Nephron (organoid): ENCODE results near the gene PCP4L1.

Experiments
- H3K27ac Mint-ChIP-seq, 3 experiments: 2 replicates each; pipeline ENCODE4 v1.8.0; 2020; ENCODE audit warnings: mixed read lengths in 3 of 3, mild to moderate bottlenecking in 2 of 3, moderate library complexity in 1 of 3
- H3K27me3 Mint-ChIP-seq: 2 replicates; pipeline ENCODE4 v1.8.0; 2021; ENCODE audit warnings: low read depth, mild to moderate bottlenecking, moderate library complexity, mixed read lengths
- H3K36me3 Mint-ChIP-seq: 2 replicates; pipeline ENCODE4 v1.8.0; 2020; ENCODE audit warnings: low read depth, mixed read lengths
- H3K4me1 Mint-ChIP-seq: 2 replicates; pipeline ENCODE4 v1.8.0; 2020; ENCODE audit warnings: mixed read lengths
- H3K4me3 Mint-ChIP-seq, 3 experiments: 2 replicates each; pipeline ENCODE4 v1.8.0; 2020; ENCODE audit warnings: mild to moderate bottlenecking in 3 of 3, mixed read lengths in 3 of 3, moderate library complexity in 2 of 3
- H3K9me3 Mint-ChIP-seq: 2 replicates; pipeline ENCODE4 v1.8.0; 2020; ENCODE audit warnings: mixed read lengths
- TF ChIP-seq, protein P1 (sequence below), 3 experiments: fragments of 200-600 bp; sonication (generic); IDR thresholded peaks; one replicate each; pipeline ENCODE4 v1.5.0; 2021; ENCODE audit warnings: antibody characterized with exemption in 3 of 3; ENCODE audit not compliant: unreplicated experiment in 3 of 3

Gene PCP4L1

DNA sequence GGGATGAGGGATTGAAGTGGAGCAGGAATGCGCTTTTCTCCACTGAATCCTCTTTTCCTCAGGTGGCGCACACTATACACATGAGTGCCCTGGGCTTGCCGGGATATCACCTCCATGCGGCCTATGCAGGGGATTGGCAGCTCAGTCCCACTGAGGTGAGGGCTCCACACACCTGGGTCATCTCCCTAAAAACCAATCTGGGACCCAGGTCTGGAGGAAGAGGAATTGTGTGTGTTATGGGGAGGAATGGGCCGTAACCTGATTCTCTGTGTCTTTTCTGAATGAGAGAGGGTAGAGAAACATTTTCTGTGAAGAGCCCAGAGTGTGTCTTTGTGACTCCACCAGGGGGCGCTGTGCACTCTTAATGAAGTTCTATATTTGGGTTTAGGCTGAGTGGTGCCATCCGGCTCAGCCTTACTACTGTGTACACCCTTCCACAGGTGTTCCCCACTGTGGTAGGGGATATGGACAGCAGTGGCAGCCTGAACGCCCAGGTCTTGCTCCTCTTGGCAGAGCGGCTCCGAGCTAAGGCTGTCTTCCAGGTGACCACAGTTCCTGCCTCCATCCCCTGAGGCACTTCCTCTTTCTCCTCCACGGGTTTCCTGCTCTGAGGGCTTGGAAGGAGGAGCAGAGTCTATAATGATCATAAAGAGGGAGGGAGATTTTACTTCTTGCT is 31.2 kb upstream of the PCP4L1 start:
- Mint-ChIP-seq H3K4me3 (peak overlapping the region; percentile 94 to 100 (median 96)), H3K27ac (peak overlapping the region; percentile 8 to 55 (median 23)), H3K36me3 (peaks cover 10% of the 10 kb centered on the region), H3K27me3 (peaks cover 4% of the 10 kb centered on the region), H3K4me1 (peaks cover 24% of the 10 kb centered on the region), H3K9me3 (no peaks in the 10 kb centered on the region)
- TF ChIP-seq, protein P1, sequence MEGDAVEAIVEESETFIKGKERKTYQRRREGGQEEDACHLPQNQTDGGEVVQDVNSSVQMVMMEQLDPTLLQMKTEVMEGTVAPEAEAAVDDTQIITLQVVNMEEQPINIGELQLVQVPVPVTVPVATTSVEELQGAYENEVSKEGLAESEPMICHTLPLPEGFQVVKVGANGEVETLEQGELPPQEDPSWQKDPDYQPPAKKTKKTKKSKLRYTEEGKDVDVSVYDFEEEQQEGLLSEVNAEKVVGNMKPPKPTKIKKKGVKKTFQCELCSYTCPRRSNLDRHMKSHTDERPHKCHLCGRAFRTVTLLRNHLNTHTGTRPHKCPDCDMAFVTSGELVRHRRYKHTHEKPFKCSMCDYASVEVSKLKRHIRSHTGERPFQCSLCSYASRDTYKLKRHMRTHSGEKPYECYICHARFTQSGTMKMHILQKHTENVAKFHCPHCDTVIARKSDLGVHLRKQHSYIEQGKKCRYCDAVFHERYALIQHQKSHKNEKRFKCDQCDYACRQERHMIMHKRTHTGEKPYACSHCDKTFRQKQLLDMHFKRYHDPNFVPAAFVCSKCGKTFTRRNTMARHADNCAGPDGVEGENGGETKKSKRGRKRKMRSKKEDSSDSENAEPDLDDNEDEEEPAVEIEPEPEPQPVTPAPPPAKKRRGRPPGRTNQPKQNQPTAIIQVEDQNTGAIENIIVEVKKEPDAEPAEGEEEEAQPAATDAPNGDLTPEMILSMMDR (IDR thresholded peaks at IDR 0.05; ENCODE audit: unreplicated experiment in 3 of 3): peak; percentile 79 to 89 (median 87)

DNA sequence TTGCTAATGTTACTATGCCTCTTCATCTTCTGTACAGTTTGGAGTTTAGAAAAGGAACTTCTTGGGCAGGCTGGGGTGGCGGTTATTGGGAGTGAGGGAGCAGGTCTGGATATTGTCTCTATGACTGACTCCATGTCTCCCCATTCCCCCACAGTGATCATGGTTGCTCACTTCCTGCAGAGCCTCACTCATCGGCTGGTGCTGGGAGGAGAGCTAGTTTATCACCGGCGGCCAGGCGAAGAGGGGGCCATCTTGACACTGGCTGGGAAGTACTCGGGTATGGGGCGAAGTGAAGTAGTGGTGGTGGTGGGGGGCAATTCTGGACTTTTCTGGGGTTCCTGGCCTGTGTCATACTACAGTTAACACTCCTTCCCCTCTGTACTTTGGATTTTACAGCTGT is 30.5 kb upstream of the PCP4L1 start:
- TF ChIP-seq, protein P1 (IDR thresholded peaks at IDR 0.05; ENCODE audit: unreplicated experiment in 3 of 3): no peak
- Mint-ChIP-seq H3K36me3 (peaks cover 10% of the 10 kb centered on the region), H3K4me1 (peaks cover 24% of the 10 kb centered on the region), H3K27me3 (peaks cover 4% of the 10 kb centered on the region), H3K27ac (no peak overlapping the region), H3K9me3 (no peaks in the 10 kb centered on the region), H3K4me3 (peak overlapping the region; percentile 12 to 94 (median 58))

DNA sequence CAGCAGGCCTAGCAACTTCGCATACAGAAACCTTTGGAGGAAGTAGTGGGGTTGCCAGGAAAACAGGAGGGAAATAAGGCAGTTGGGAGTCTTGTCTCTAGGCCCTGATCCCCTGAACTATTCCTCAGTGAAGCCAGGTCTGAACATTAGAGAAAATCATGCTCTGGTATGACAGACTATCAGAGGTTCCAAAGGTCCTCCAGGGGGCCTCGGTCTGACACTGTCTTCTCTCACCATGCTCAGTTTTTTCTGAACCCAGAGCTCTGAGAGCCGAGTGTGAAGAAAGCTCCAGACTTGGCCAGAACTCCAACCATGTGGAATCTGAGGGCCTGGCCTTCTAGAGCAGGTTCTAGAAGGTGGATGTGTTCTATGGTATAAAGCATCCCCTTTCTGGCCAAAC is 28.6 kb upstream of the PCP4L1 start:
- H3K4me1 Mint-ChIP-seq: peaks cover 24% of the 10 kb centered on the region
- no peak overlapping the region for H3K27ac Mint-ChIP-seq
- H3K9me3 Mint-ChIP-seq: no peaks in the 10 kb centered on the region
- no peak overlapping the region for H3K4me3 Mint-ChIP-seq
- peaks cover 10% of the 10 kb centered on the region for H3K36me3 Mint-ChIP-seq
- TF ChIP-seq, protein P1 (IDR thresholded peaks at IDR 0.05; ENCODE audit: unreplicated experiment in 3 of 3): no peak
- no peaks in the 10 kb centered on the region for H3K27me3 Mint-ChIP-seq

DNA sequence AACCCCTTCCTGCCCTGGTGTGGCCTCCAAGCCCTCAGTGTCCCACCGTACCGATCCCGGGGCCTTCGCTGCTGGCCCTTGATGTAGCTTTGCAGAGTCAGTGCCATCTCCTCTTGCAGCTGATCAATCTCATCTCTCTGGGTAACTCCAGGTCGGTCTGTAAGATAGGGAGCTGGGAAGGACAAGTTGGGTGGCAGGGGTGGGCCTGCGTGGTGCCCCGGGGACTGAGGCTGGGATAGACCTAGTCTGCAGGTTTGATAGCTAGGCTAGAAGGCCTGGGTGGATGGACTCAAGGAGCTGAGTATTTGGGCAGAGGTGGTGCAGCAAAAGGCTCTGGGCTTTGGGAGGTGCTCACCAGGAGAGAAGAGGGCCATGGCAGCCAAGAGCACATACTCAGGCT is 27.8 kb upstream of the PCP4L1 start:
- TF ChIP-seq, protein P1 (IDR thresholded peaks at IDR 0.05; ENCODE audit: unreplicated experiment in 3 of 3): no peak
- Mint-ChIP-seq H3K9me3 (no peaks in the 10 kb centered on the region), H3K4me1 (peaks cover 18% of the 10 kb centered on the region), H3K27me3 (no peaks in the 10 kb centered on the region), H3K4me3 (no peak overlapping the region), H3K27ac (no peak overlapping the region), H3K36me3 (peaks cover 10% of the 10 kb centered on the region)

DNA sequence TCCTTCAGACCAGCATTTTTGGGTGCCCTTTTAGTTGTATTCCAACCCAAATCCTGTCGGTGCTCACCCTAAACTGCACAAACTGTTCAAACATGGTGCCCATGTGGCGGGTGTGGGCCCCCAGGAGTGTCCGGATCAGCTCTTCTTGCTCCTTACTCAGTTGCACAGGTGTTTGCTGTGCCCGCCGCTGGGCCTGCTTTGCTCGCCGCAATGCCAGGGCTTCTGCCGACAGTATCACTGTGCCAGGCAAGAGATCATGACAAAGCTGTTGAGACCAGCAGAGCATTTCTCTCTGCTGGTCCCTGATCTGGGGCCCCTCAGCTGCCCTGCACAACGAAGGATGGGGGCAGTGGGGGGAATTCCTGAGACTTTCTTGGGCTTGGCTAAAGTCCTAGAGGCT is 25.4 kb upstream of the PCP4L1 start:
- no peaks in the 10 kb centered on the region for H3K4me1 Mint-ChIP-seq
- TF ChIP-seq, protein P1 (IDR thresholded peaks at IDR 0.05; ENCODE audit: unreplicated experiment in 3 of 3): no peak
- H3K27me3 Mint-ChIP-seq: no peaks in the 10 kb centered on the region
- H3K9me3 Mint-ChIP-seq: no peaks in the 10 kb centered on the region
- H3K36me3 Mint-ChIP-seq: peaks cover 7% of the 10 kb centered on the region
- H3K27ac Mint-ChIP-seq: no peak overlapping the region
- no peak overlapping the region for H3K4me3 Mint-ChIP-seq
